ENCODE data around the gene CFAP65.

The CFAP65 gene

GRCh38 chr2:219032051-219032745 lies 9.1 kb downstream of the CFAP65 start:
- H3K4me1 ChIP-seq (ENCODE audit: control insufficient read depth in 2 of 2, insufficient read depth in 2 of 2, low read length in 2 of 2): no peaks in the 10 kb centered on the region
- no peak overlapping the region for H3K9ac ChIP-seq (ENCODE audit: low read depth in 1 of 2, low read length in 2 of 2)
- no peak overlapping the region for H3K27ac ChIP-seq (ENCODE audit: low read depth in 2 of 2, low read length in 2 of 2)
- H3K9me3 ChIP-seq (ENCODE audit: control insufficient read depth in 2 of 2, low read length in 2 of 2): no peaks in the 10 kb centered on the region
- no peaks in the 10 kb centered on the region for H3K36me3 ChIP-seq (ENCODE audit: control insufficient read depth in 2 of 2, insufficient read depth in 2 of 2, low read length in 2 of 2)
- H3K4me3 ChIP-seq (ENCODE audit: low read length in 2 of 2): no peak overlapping the region
- H3K27me3 ChIP-seq (ENCODE audit: control insufficient read depth in 2 of 2, insufficient read depth in 2 of 2, low read length in 2 of 2): peaks cover 0 to 4% of the 10 kb centered on the region in 2 donors

GRCh38 chr2:219031005-219031738 lies 10.1 kb downstream of the CFAP65 start:
- H3K36me3 ChIP-seq (ENCODE audit: control insufficient read depth in 2 of 2, insufficient read depth in 2 of 2, low read length in 2 of 2): no peaks in the 10 kb centered on the region
- peaks cover 0 to 4% of the 10 kb centered on the region in 2 donors for H3K27me3 ChIP-seq (ENCODE audit: control insufficient read depth in 2 of 2, insufficient read depth in 2 of 2, low read length in 2 of 2)
- no peak overlapping the region for H3K4me3 ChIP-seq (ENCODE audit: low read length in 2 of 2)
- H3K27ac ChIP-seq (ENCODE audit: low read depth in 2 of 2, low read length in 2 of 2): no peak overlapping the region
- H3K9me3 ChIP-seq (ENCODE audit: control insufficient read depth in 2 of 2, low read length in 2 of 2): no peaks in the 10 kb centered on the region
- H3K9ac ChIP-seq (ENCODE audit: low read depth in 1 of 2, low read length in 2 of 2): no peak overlapping the region
- H3K4me1 ChIP-seq (ENCODE audit: control insufficient read depth in 2 of 2, insufficient read depth in 2 of 2, low read length in 2 of 2): no peaks in the 10 kb centered on the region

DNA sequence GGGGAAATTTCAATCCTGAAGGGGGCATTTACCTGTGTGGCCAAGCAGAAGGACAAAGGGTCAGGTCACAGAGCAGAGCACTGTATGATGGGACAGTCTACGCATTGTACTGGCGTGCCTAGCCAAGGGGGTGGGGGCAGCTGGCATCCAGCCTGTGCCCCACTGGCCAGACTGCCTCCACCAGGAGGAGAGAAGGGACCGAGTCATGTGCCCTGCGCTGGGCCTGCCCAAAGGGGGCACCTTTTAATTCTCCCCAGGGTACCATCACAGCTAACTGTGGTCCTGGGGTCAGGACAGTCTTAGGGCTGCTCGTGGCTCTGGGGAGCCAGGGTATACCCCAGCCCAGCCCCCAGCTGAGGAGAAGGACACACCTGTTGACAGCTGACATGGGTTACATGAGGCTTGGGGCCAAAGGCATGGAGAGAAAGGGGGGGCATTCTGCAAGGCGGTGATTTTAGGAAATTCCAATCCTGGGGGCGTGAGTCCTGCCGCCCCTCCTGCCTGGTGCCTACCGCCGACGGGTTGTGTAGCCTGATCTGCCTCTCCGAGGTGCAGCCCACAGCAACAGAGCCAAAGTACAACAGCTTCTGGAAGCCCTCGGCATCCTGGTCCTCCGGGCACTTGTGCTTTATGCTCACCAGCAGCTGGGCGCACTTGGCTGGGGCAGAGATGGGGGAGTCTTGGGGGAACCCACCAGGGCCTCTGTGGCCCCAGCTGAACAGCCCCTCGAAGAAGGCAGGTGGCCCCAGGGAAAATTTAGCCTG lies 11.0 kb downstream of the CFAP65 start:
- H3K27me3 ChIP-seq (ENCODE audit: control insufficient read depth in 2 of 2, insufficient read depth in 2 of 2, low read length in 2 of 2): no peaks in the 10 kb centered on the region
- no peak overlapping the region for H3K4me3 ChIP-seq (ENCODE audit: low read length in 2 of 2)
- no peaks in the 10 kb centered on the region for H3K9me3 ChIP-seq (ENCODE audit: control insufficient read depth in 2 of 2, low read length in 2 of 2)
- H3K4me1 ChIP-seq (ENCODE audit: control insufficient read depth in 2 of 2, insufficient read depth in 2 of 2, low read length in 2 of 2): no peaks in the 10 kb centered on the region
- no peaks in the 10 kb centered on the region for H3K36me3 ChIP-seq (ENCODE audit: control insufficient read depth in 2 of 2, insufficient read depth in 2 of 2, low read length in 2 of 2)
- no peak overlapping the region for H3K27ac ChIP-seq (ENCODE audit: low read depth in 2 of 2, low read length in 2 of 2)
- no peak overlapping the region for H3K9ac ChIP-seq (ENCODE audit: low read depth in 1 of 2, low read length in 2 of 2)

- no peak overlapping the region for H3K9ac ChIP-seq (ENCODE audit: low read depth in 1 of 2, low read length in 2 of 2)
- H3K9me3 ChIP-seq (ENCODE audit: control insufficient read depth in 2 of 2, low read length in 2 of 2): no peaks in the 10 kb centered on the region
- no peak overlapping the region for H3K4me3 ChIP-seq (ENCODE audit: low read length in 2 of 2)
- H3K27me3 ChIP-seq (ENCODE audit: control insufficient read depth in 2 of 2, insufficient read depth in 2 of 2, low read length in 2 of 2): no peaks in the 10 kb centered on the region
- no peaks in the 10 kb centered on the region for H3K36me3 ChIP-seq (ENCODE audit: control insufficient read depth in 2 of 2, insufficient read depth in 2 of 2, low read length in 2 of 2)
- no peaks in the 10 kb centered on the region for H3K4me1 ChIP-seq (ENCODE audit: control insufficient read depth in 2 of 2, insufficient read depth in 2 of 2, low read length in 2 of 2)
- H3K27ac ChIP-seq (ENCODE audit: low read depth in 2 of 2, low read length in 2 of 2): no peak overlapping the region
These were observed 11.5 kb downstream of the CFAP65 start for GRCh38 chr2:219029829-219030165.

- no peaks in the 10 kb centered on the region for H3K27me3 ChIP-seq (ENCODE audit: control insufficient read depth in 2 of 2, insufficient read depth in 2 of 2, low read length in 2 of 2)
- no peak overlapping the region for H3K9ac ChIP-seq (ENCODE audit: low read depth in 1 of 2, low read length in 2 of 2)
- H3K27ac ChIP-seq (ENCODE audit: low read depth in 2 of 2, low read length in 2 of 2): no peak overlapping the region
- no peaks in the 10 kb centered on the region for H3K9me3 ChIP-seq (ENCODE audit: control insufficient read depth in 2 of 2, low read length in 2 of 2)
- no peaks in the 10 kb centered on the region for H3K36me3 ChIP-seq (ENCODE audit: control insufficient read depth in 2 of 2, insufficient read depth in 2 of 2, low read length in 2 of 2)
- H3K4me1 ChIP-seq (ENCODE audit: control insufficient read depth in 2 of 2, insufficient read depth in 2 of 2, low read length in 2 of 2): no peaks in the 10 kb centered on the region
- no peak overlapping the region for H3K4me3 ChIP-seq (ENCODE audit: low read length in 2 of 2)
These were observed 12.1 kb downstream of the CFAP65 start for GRCh38 chr2:219028996-219029828.

GRCh38 chr2:219028141-219028540 lies 13.2 kb downstream of the CFAP65 start:
- no peak overlapping the region for H3K27ac ChIP-seq (ENCODE audit: low read depth in 2 of 2, low read length in 2 of 2)
- H3K9me3 ChIP-seq (ENCODE audit: control insufficient read depth in 2 of 2, low read length in 2 of 2): no peaks in the 10 kb centered on the region
- no peaks in the 10 kb centered on the region for H3K4me1 ChIP-seq (ENCODE audit: control insufficient read depth in 2 of 2, insufficient read depth in 2 of 2, low read length in 2 of 2)
- H3K27me3 ChIP-seq (ENCODE audit: control insufficient read depth in 2 of 2, insufficient read depth in 2 of 2, low read length in 2 of 2): no peaks in the 10 kb centered on the region
- H3K36me3 ChIP-seq (ENCODE audit: control insufficient read depth in 2 of 2, insufficient read depth in 2 of 2, low read length in 2 of 2): no peaks in the 10 kb centered on the region
- no peak overlapping the region for H3K9ac ChIP-seq (ENCODE audit: low read depth in 1 of 2, low read length in 2 of 2)
- no peak overlapping the region for H3K4me3 ChIP-seq (ENCODE audit: low read length in 2 of 2)

- Histone ChIP-seq H3K9me3 (ENCODE audit: control insufficient read depth in 2 of 2, low read length in 2 of 2) (no peaks in the 10 kb centered on the region), H3K4me1 (ENCODE audit: control insufficient read depth in 2 of 2, insufficient read depth in 2 of 2, low read length in 2 of 2) (no peaks in the 10 kb centered on the region), H3K36me3 (ENCODE audit: control insufficient read depth in 2 of 2, insufficient read depth in 2 of 2, low read length in 2 of 2) (no peaks in the 10 kb centered on the region), H3K4me3 (ENCODE audit: low read length in 2 of 2) (no peak overlapping the region), H3K27me3 (ENCODE audit: control insufficient read depth in 2 of 2, insufficient read depth in 2 of 2, low read length in 2 of 2) (no peaks in the 10 kb centered on the region), H3K9ac (ENCODE audit: low read depth in 1 of 2, low read length in 2 of 2) (no peak overlapping the region), H3K27ac (ENCODE audit: low read depth in 2 of 2, low read length in 2 of 2) (no peak overlapping the region)
These were observed 13.7 kb downstream of the CFAP65 start for GRCh38 chr2:219027511-219028055.

GRCh38 chr2:219026946-219027345 lies 14.4 kb downstream of the CFAP65 start:
- Histone ChIP-seq H3K4me1 (ENCODE audit: control insufficient read depth in 2 of 2, insufficient read depth in 2 of 2, low read length in 2 of 2) (no peaks in the 10 kb centered on the region), H3K36me3 (ENCODE audit: control insufficient read depth in 2 of 2, insufficient read depth in 2 of 2, low read length in 2 of 2) (no peaks in the 10 kb centered on the region), H3K27ac (ENCODE audit: low read depth in 2 of 2, low read length in 2 of 2) (no peak overlapping the region), H3K4me3 (ENCODE audit: low read length in 2 of 2) (no peak overlapping the region), H3K27me3 (ENCODE audit: control insufficient read depth in 2 of 2, insufficient read depth in 2 of 2, low read length in 2 of 2) (no peaks in the 10 kb centered on the region), H3K9me3 (ENCODE audit: control insufficient read depth in 2 of 2, low read length in 2 of 2) (no peaks in the 10 kb centered on the region), H3K9ac (ENCODE audit: low read depth in 1 of 2, low read length in 2 of 2) (no peak overlapping the region)

DNA sequence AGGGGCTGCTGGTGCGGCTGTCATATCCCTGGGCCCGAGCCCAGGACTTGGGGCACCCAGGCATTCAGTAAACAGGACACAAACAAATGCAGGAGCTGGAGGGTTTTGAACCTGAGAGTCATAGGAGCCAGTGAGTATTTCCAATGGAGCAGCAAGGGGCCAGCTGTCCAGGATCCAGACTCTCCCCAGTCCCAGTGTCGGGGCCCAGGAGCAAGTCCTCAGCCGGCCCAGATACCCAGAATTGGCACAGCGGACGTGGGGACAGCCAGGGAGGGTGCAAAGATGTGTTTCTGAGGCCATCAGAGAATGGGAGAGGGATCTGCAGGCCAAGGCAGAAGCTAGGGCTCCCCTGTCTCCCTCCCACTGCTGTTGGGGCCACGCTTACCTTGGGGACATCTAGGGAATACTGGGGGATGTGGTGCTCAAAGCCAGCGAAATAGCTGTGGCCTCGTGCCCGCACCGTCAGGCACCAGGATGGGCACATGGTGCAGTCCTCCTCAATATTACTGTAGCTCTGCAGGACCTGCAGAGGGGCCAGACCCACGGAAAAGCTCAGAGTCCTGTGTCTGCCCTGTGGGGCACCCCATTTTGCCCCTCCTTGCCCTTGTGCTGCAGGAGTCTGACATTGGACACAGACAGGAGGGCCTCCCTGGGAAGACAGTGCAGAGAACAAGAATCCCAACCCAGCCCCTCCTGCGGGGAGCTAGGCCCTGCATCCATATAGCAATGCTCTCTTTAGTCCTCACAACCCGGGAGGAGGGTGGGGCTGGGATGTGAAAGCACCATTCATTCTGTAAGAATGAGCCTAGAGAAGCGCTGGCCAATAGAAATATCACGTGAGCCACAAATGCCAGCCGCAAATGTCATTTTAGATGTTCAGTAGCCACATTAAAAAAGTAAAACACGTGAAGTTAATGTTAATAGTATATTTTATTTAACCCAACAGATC lies 15.4 kb downstream of the CFAP65 start:
- no peaks in the 10 kb centered on the region for H3K27me3 ChIP-seq (ENCODE audit: control insufficient read depth in 2 of 2, insufficient read depth in 2 of 2, low read length in 2 of 2)
- no peak overlapping the region for H3K9ac ChIP-seq (ENCODE audit: low read depth in 1 of 2, low read length in 2 of 2)

More for the DNA sequence above, 15.4 kb downstream of the CFAP65 start:
- no peaks in the 10 kb centered on the region for H3K4me1 ChIP-seq (ENCODE audit: control insufficient read depth in 2 of 2, insufficient read depth in 2 of 2, low read length in 2 of 2)
- no peaks in the 10 kb centered on the region for H3K9me3 ChIP-seq (ENCODE audit: control insufficient read depth in 2 of 2, low read length in 2 of 2)
- no peak overlapping the region for H3K4me3 ChIP-seq (ENCODE audit: low read length in 2 of 2)
- no peaks in the 10 kb centered on the region for H3K36me3 ChIP-seq (ENCODE audit: control insufficient read depth in 2 of 2, insufficient read depth in 2 of 2, low read length in 2 of 2)
- no peak overlapping the region for H3K27ac ChIP-seq (ENCODE audit: low read depth in 2 of 2, low read length in 2 of 2)

All from mucosa of rectum (tissue), 2 donors.